GM10248 (cell line): ENCODE results near the gene TBC1D1.
A peak's percentile ranks its signal among the peaks of the same experiment; 100 is the strongest.

Experiments used
- CTCF ChIA-PET: fragments of 300-600 bp; sonication (Branson Sonifier 250); formaldehyde crosslinking; extraction: SDS; loops from one replicate; lab custom pipeline; 2021; ENCODE audit warnings: antibody characterized with exemption; lab: Yijun Ruan, JAX
- POLR2A ChIA-PET: fragments of 350-650 bp; sonication (Branson Sonifier 250); formaldehyde crosslinking; extraction: SDS; loops from one replicate; lab custom pipeline; 2020; ENCODE audit warnings: antibody characterized with exemption; lab: Yijun Ruan, JAX
- DNase-seq: peaks from one replicate; pipeline ENCODE4 v3.0.0; 2012; ENCODE audit errors: extremely low spot score
- TF ChIP-seq, protein P1 (sequence below): IDR thresholded peaks from 2 replicates; pipeline ENCODE4 v1.5.1; 2012; ENCODE audit warnings: mild to moderate bottlenecking, low read depth; ENCODE audit errors: extremely low read depth, missing control alignments, control extremely low read depth

TBC1D1 gene

GRCh38 chr4:38129460-38130227 is 238.8 kb downstream of the TBC1D1 start:
- POLR2A ChIA-PET = interaction anchor here (1.1 to 2.2 kb wide), 5 partner anchors 10 to 33 kb away, joined by 3 to 9 read pairs (median 4); no protein-coding TSS in a partner anchor
- TF ChIP-seq, protein P1, sequence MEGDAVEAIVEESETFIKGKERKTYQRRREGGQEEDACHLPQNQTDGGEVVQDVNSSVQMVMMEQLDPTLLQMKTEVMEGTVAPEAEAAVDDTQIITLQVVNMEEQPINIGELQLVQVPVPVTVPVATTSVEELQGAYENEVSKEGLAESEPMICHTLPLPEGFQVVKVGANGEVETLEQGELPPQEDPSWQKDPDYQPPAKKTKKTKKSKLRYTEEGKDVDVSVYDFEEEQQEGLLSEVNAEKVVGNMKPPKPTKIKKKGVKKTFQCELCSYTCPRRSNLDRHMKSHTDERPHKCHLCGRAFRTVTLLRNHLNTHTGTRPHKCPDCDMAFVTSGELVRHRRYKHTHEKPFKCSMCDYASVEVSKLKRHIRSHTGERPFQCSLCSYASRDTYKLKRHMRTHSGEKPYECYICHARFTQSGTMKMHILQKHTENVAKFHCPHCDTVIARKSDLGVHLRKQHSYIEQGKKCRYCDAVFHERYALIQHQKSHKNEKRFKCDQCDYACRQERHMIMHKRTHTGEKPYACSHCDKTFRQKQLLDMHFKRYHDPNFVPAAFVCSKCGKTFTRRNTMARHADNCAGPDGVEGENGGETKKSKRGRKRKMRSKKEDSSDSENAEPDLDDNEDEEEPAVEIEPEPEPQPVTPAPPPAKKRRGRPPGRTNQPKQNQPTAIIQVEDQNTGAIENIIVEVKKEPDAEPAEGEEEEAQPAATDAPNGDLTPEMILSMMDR = no peak
- no peak for DNase-seq
- CTCF ChIA-PET = interaction anchor here (0.7 to 3.4 kb wide), 15 partner anchors 8 to 653 kb away, joined by 3 to 19 read pairs (median 4); partner anchors contain the start of gene TLR10

DNA sequence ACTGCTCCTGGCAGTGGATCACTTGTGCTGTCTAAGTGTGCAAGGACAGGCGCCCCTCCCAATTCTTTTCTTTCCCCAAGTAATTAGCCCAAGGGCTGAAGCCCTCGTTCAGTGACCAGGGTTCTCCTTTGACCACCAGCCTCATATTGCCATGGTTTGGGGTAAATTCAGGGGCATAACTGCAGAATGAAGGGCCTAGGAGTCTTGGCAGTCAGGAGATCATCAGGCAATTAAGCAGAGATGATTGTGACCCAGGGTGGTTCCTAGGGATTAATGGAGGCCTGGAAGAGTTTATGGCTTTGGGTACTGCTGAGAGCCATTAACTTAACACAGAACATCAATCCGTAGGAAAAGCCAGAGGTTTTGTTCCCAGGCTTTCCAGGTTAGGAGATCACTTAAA is 240.0 kb downstream of the TBC1D1 start:
- CTCF ChIA-PET = interaction anchor here (0.9 to 2.5 kb wide), 8 partner anchors 25 to 544 kb away, joined by 3 to 8 read pairs (median 4); no protein-coding TSS in a partner anchor
- no peak for DNase-seq
- TF ChIP-seq, protein P1 = no peak
- POLR2A ChIA-PET = interaction anchor here (0.7 to 2.0 kb wide), 4 partner anchors 30 to 180 kb away, joined by 3 to 15 read pairs (median 6); no protein-coding TSS in a partner anchor

- CTCF ChIA-PET = interaction anchor here (0.9 to 4.1 kb wide), 14 partner anchors 19 to 651 kb away, joined by 3 to 25 read pairs (median 4); partner anchors contain the start of gene TLR10
These were observed 240.6 kb downstream of the TBC1D1 start for GRCh38 chr4:38131371-38132091.

DNA sequence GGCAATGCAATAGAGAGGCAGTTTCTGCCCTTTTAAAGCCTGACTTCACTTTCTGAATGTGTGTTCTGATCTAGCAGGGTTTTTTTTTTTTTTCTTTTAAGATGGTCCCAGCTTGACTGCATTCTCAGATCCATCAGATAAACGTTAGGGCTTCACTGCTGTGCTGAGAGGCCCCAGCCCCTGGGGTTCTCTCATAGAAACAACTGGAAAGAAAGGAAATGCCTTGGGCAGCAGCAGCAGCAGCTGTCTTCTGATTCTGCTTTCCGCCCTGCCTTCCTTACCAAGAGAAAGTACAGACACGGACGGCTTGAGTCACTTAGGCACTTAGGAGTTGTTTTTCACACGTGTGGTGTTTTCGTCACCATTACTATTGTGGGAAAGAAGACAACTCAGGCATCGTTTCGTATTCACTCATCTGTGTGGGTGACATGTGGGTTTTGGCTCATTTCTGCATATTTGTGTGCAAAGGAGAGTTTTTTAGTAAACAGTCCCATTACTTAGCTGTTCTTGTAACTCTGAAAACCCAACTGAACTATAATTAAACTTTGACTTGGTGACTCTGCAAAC is 241.3 kb downstream of the TBC1D1 start:
- peak; percentile 72 for DNase-seq
- TF ChIP-seq, protein P1 = no peak
- ChIA-PET CTCF (interaction anchor here (0.9 to 4.1 kb wide), 19 partner anchors 12 to 672 kb away, joined by 3 to 25 read pairs (median 4); partner anchors contain the start of genes TLR1 and TLR10), POLR2A (interaction anchor here (0.6 to 2.0 kb wide), 12 partner anchors 11 to 672 kb away, joined by 3 to 15 read pairs (median 4); partner anchors contain the start of gene TLR10)

More at GRCh38 chr4:38131371-38132091, 240.6 kb downstream of the TBC1D1 start:
- TF ChIP-seq, protein P1 = no peak
- peak; percentile 52 for DNase-seq
- POLR2A ChIA-PET = interaction anchor here (0.6 to 2.0 kb wide), 7 partner anchors 29 to 672 kb away, joined by 3 to 15 read pairs (median 4); no protein-coding TSS in a partner anchor

DNA sequence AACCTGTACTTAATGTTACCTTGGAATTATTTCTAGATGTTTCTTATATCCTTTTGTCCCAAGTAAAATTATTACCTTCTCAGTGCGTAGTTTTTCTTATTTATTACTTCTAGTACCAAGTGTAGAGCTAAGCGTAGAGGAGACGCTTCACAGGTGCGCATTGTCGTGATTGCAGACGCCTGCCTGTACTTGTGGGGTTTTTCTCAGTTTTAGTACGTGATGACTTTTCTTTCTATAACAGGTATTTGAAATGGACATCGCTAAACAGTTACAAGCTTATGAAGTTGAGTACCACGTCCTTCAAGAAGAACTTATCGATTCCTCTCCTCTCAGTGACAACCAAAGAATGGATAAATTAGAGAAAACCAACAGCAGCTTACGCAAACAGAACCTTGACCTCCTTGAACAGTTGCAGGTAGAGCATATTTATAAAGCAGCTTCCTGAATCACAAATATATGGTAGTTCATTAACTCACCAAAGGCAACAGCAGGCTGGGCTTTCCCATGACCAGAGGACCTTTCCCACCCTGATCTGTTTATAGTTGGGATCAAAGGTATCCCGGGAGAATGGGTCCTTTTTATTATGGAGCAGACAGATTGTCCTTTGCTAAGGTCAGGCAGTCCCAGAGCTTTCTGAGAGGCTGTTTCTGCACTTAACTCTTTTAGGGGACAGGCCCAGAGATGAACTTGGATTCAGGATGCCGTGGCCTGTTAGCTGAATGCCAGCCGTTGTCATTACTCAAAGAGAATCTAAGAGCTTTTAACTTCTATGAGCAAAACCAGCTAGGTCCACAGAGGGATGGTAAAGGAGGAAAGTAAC is 242.2 kb downstream of the TBC1D1 start:
- CTCF ChIA-PET = interaction anchor here (0.8 to 4.1 kb wide), 21 partner anchors 10 to 672 kb away, joined by 3 to 25 read pairs (median 6); partner anchors contain the start of genes TLR1 and TLR10
- TF ChIP-seq, protein P1 = no peak
- no peak for DNase-seq
- POLR2A ChIA-PET = interaction anchor here (0.7 to 2.0 kb wide), 10 partner anchors 10 to 650 kb away, joined by 3 to 15 read pairs (median 3); partner anchors contain the start of gene TLR10
